Gastrocnemius medialis (tissue), 4 donors: ENCODE results near the gene MLN. TPM values are rescaled to one million over a fixed set of nuclear protein-coding genes. Genes with fewer than 3 reads are reported as not detected.
A peak's percentile ranks its signal among the peaks of the same experiment; 100 is the strongest.

Experiments used
- ATAC-seq, 2 donors: fragments of 150-250 bp; one replicate each; pipeline ENCODE4 v1.9.1; 2016
- DNase-seq, 2 donors: peaks; one replicate each; pipeline ENCODE4 v3.0.0-alpha.2; 2019
- H3K27ac ChIP-seq, 4 donors: fragments of 200-600 bp; sonication (generic); 1 replicate in 1 of 4; 2 replicates in 3 of 4; pipeline ENCODE4 v1.5.1; 2016 to 2018; ENCODE audit warnings: mild to moderate bottlenecking in 2 of 4, moderate library complexity in 1 of 4
- H3K27me3 ChIP-seq, 3 donors: fragments of 200-600 bp; sonication (generic) in 2 of 3; 1 replicate in 1 of 3; 2 replicates in 2 of 3; pipeline versions ENCODE4 v1.5.1 to v1.6.0; 2016 to 2019; ENCODE audit warnings: mild to moderate bottlenecking in 1 of 3, moderate library complexity in 1 of 3
- H3K36me3 ChIP-seq, 2 donors: fragments of 200-600 bp; sonication (generic) in 1 of 2; one replicate each; pipeline ENCODE4 v1.5.1; 2017 to 2018
- H3K4me1 ChIP-seq, 2 donors: fragments of 200-600 bp; sonication (generic) in 1 of 2; one replicate each; pipeline ENCODE4 v1.5.1; 2016 to 2017; ENCODE audit warnings: mild to moderate bottlenecking in 2 of 2
- H3K4me3 ChIP-seq, 4 donors: fragments of 200-600 bp; sonication (generic) in 3 of 4; 1 replicate in 1 of 4; 2 replicates in 3 of 4; pipeline ENCODE4 v1.5.1; 2016 to 2019; ENCODE audit warnings: mild to moderate bottlenecking in 2 of 4
- H3K9me3 ChIP-seq, 3 donors: fragments of 200-600 bp; sonication (generic) in 2 of 3; 1 replicate in 1 of 3; 2 replicates in 2 of 3; pipeline ENCODE4 v1.5.1; 2016 to 2019
- CTCF ChIP-seq, 5 experiments: fragments of 450-650 bp in 3 of 5; fragments of 200-600 bp in 2 of 5; sonication (generic) in 2 of 5; IDR thresholded peaks in 4 of 5; conservative IDR thresholded peaks in 1 of 5; 1 replicate in 4 of 5; 2 replicates in 1 of 5; pipeline ENCODE4 v1.5.1; 2016 to 2019; ENCODE audit warnings: antibody characterized with exemption in 5 of 5, mild to moderate bottlenecking in 3 of 5, moderate library complexity in 3 of 5
- POLR2A ChIP-seq, 2 donors: fragments of 450-650 bp; IDR thresholded peaks; one replicate each; pipeline ENCODE4 v1.6.1; 2017; ENCODE audit warnings: antibody characterized with exemption in 2 of 2, mild to moderate bottlenecking in 2 of 2, moderate library complexity in 2 of 2
- in situ Hi-C, 4 donors: fragments of 200-750 bp; cut with MboI; loops; one replicate each; pipeline versions ENCODE4 v1.15.0 to v1.8.0; 2017; ENCODE audit warnings: low sequenced_read_pairs in 4 of 4
- intact Hi-C: fragments of 100-400 bp; cut with DNase I; formaldehyde crosslinking; loops from one replicate; pipeline ENCODE4 v1.15.1; 2023; ENCODE audit warnings: low total_unique reads
- total RNA-seq, 4 donors: library from RNA; depleted of rRNA; stranded (reverse); fragments of >200 nt; gene quantifications; one replicate each; pipeline versions ENCODE4 v1.1.0 to v1.2.3, GENCODE V29; 2016

Gene MLN
- total RNA-seq, 4 donors from 2014 or later, result not detected

DNA sequence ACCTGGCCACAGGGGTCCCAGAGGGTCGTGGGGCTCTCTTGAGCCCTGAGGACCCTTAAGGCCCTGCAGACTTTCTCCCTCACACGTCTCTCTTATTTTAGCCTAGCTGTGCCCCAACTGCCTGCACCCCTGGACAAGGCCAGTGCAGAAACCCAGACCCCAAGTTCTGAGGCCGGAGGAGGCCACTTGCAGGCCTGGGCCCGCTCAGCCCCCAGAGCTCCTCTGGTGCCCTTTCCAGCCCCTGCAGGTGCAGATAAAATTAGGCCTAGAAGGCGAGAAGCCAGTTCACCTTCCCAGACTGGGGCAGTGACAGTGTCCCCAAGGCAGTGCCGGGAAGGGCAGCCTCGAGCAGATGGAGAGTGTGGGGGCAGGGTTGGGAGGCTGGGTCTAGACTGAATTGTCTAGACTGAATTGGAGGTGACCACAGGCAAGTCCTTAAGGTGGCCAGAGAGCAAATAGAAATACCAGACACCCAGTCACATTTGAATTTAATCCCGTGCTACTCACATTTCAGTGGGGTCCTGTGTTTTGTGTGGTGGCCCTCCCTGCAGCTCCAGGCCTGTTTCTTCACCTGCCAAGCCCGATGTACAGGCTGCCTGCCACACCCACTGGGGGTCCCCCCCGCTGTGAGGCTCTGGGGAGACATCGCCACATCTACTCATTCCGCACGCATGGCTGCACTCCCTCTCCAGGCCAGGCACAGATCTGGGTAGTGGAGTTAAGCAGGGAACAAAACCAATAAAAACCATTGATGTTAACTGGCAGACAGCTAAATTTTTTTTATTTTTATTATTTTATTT, 48.5 kb downstream of the MLN start:
- DNase-seq (no peak), ATAC-seq (no peak)
- Histone ChIP-seq H3K4me1 (peaks cover 21 to 26% of the 10 kb centered on the region in 2 donors), H3K27ac (peak overlapping the region in 3 of 4 donors; percentile 42 to 65 (median 55)), H3K36me3 (no peaks in the 10 kb centered on the region), H3K27me3 (no peaks in the 10 kb centered on the region), H3K4me3 (no peak overlapping the region), H3K9me3 (no peaks in the 10 kb centered on the region)
- in situ Hi-C loops, result loop anchor here in 1 of 4 donors (25.0 kb wide), 1 partner anchor 407 kb away; no protein-coding TSS in a partner anchor
- TF ChIP-seq CTCF (IDR thresholded peaks at IDR 0.05 in 4 of 5, conservative IDR thresholded peaks at IDR 0.05 in 1 of 5) (no peak), POLR2A (IDR thresholded peaks at IDR 0.05) (no peak)
- intact Hi-C loops, result no loop called here

DNA sequence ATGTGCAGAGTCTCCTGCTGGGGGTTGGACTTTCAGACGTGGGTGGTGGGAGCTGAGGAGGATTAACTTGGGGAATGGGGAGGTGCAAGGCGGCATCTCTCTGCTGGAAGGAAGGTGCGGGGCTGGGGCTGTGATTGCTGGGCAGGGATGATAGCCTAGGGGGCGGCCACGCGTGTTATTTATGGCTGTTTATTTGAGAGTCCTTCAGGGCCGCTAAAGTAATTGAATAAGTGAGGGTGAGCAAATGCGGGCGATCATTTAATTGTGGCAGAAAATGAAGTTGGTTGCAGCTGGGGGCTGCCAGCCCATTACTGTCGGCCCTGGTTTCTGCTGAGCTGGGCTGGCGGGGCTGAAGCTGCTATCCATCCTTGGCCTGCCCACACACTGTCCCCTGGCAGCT, 49.6 kb downstream of the MLN start:
- no peak for ATAC-seq
- TF ChIP-seq CTCF (IDR thresholded peaks at IDR 0.05 in 4 of 5, conservative IDR thresholded peaks at IDR 0.05 in 1 of 5) (no peak), POLR2A (IDR thresholded peaks at IDR 0.05) (no peak)
- Histone ChIP-seq H3K9me3 (no peaks in the 10 kb centered on the region), H3K27ac (peak overlapping the region in 1 of 4 donors; percentile 65), H3K36me3 (no peaks in the 10 kb centered on the region), H3K4me3 (no peak overlapping the region), H3K4me1 (peaks cover 26 to 31% of the 10 kb centered on the region in 2 donors), H3K27me3 (no peaks in the 10 kb centered on the region)
- in situ Hi-C loops, result loop anchor here in 1 of 4 donors (25.0 kb wide), 1 partner anchor 408 kb away; no protein-coding TSS in a partner anchor
- intact Hi-C loops, result no loop called here
- DNase-seq, result no peak

DNA sequence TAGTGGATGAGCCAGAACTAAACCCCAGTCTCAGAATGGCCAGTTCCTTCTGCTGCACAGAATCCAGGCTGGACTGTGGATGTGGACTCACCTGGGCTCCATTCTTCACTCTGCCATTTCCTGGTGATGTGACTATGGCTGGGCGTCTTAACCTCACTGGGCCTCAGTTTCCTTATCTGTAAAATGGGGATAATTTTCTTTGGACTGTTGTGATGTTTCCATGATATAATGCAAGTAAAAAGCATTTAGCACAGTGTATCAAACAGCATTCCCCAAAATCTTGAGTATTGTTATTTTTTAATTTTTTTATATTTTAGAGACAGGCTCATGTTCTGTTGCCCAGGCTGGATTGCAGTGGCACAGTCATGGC, 51.2 kb downstream of the MLN start:
- TF ChIP-seq CTCF (IDR thresholded peaks at IDR 0.05 in 4 of 5, conservative IDR thresholded peaks at IDR 0.05 in 1 of 5) (no peak), POLR2A (IDR thresholded peaks at IDR 0.05) (no peak)
- Histone ChIP-seq H3K27me3 (no peaks in the 10 kb centered on the region), H3K9me3 (no peaks in the 10 kb centered on the region), H3K4me1 (peaks cover 26 to 34% of the 10 kb centered on the region in 2 donors), H3K27ac (peak overlapping the region; percentile 98 to 100 (median 100)), H3K4me3 (no peak overlapping the region), H3K36me3 (no peaks in the 10 kb centered on the region)
- intact Hi-C loops, result no loop called here
- in situ Hi-C loops, result loop anchor here in 1 of 4 donors (25.0 kb wide), 1 partner anchor 410 kb away; no protein-coding TSS in a partner anchor
- ATAC-seq (no peak), DNase-seq (no peak)

- in situ Hi-C loops, result loop anchor here in 1 of 4 donors (25.0 kb wide), 1 partner anchor 410 kb away; no protein-coding TSS in a partner anchor
- peak overlapping the region; percentile 98 to 100 (median 100) for H3K27ac ChIP-seq
These were observed 51.8 kb downstream of the MLN start for GRCh38 chr6:33751771-33752645.

More at GRCh38 chr6:33751771-33752645, 51.8 kb downstream of the MLN start:
- Histone ChIP-seq H3K4me1 (peaks cover 26 to 34% of the 10 kb centered on the region in 2 donors), H3K9me3 (no peaks in the 10 kb centered on the region), H3K4me3 (no peak overlapping the region), H3K27me3 (no peaks in the 10 kb centered on the region), H3K36me3 (no peaks in the 10 kb centered on the region)
- intact Hi-C loops, result loop anchor here (1.0 kb wide), 1 partner anchor 33 kb away; no protein-coding TSS in a partner anchor
- no peak for ATAC-seq
- DNase-seq, result peak in 1 of 2 donors; percentile 53
- TF ChIP-seq CTCF (IDR thresholded peaks at IDR 0.05 in 4 of 5, conservative IDR thresholded peaks at IDR 0.05 in 1 of 5), result no peak
